ENCODE results near the gene KLHL8. TPM values are rescaled to one million over a fixed set of nuclear protein-coding genes. Genes with fewer than 3 reads are reported as not detected.

Gene KLHL8
- total RNA-seq, 1 experiment from 2014 or later = 9.9 TPM

DNA sequence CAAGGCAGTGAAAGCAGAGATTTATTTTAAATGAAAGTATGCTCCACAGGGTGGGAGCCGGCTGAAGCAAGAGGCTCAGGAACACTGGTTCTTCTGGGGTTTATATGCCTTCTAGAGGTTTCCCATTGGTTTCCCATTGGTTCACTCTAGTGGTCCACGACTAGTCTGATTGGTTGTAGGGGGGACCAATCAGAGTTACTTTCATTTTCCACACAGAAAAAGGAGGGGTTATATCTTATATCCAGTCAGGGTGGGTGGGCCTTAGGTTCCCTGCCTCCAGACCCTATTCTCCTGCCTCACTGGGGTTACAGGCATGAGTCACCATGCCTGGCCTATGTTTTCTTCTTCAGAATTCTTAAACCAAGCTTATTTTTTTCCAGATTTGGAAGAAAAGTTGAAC lies 101.6 kb downstream of the KLHL8 start:
- peaks cover 8% of the 10 kb centered on the region for H3K4me1 Mint-ChIP-seq (ENCODE audit: low read depth, unreplicated experiment)
- TF ChIP-seq, protein P1, sequence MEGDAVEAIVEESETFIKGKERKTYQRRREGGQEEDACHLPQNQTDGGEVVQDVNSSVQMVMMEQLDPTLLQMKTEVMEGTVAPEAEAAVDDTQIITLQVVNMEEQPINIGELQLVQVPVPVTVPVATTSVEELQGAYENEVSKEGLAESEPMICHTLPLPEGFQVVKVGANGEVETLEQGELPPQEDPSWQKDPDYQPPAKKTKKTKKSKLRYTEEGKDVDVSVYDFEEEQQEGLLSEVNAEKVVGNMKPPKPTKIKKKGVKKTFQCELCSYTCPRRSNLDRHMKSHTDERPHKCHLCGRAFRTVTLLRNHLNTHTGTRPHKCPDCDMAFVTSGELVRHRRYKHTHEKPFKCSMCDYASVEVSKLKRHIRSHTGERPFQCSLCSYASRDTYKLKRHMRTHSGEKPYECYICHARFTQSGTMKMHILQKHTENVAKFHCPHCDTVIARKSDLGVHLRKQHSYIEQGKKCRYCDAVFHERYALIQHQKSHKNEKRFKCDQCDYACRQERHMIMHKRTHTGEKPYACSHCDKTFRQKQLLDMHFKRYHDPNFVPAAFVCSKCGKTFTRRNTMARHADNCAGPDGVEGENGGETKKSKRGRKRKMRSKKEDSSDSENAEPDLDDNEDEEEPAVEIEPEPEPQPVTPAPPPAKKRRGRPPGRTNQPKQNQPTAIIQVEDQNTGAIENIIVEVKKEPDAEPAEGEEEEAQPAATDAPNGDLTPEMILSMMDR (IDR thresholded peaks at IDR 0.05; ENCODE audit: unreplicated experiment) = no peak
- no peak overlapping the region for H3K27ac Mint-ChIP-seq (ENCODE audit: unreplicated experiment)
- peaks cover 7% of the 10 kb centered on the region for H3K36me3 Mint-ChIP-seq (ENCODE audit: insufficient read depth, unreplicated experiment)
- CTCF ChIA-PET = interaction anchor here (1.0 kb wide), 1 partner anchor 184 kb away, joined by 4 read pairs; the partner anchor contains the start of gene AFF1
- H3K9me3 Mint-ChIP-seq (ENCODE audit: low read depth, unreplicated experiment) = no peaks in the 10 kb centered on the region
- intact Hi-C loops (cut with micrococcal nuclease; ENCODE audit: unreplicated experiment) = no loop called here
- no peaks in the 10 kb centered on the region for H3K27me3 Mint-ChIP-seq (ENCODE audit: unreplicated experiment)
- no peak for DNase-seq
- no TSS peak for BruUV-seq (replicated peaks)
- no peak overlapping the region for H3K4me3 Mint-ChIP-seq (ENCODE audit: low read depth, unreplicated experiment)

DNA sequence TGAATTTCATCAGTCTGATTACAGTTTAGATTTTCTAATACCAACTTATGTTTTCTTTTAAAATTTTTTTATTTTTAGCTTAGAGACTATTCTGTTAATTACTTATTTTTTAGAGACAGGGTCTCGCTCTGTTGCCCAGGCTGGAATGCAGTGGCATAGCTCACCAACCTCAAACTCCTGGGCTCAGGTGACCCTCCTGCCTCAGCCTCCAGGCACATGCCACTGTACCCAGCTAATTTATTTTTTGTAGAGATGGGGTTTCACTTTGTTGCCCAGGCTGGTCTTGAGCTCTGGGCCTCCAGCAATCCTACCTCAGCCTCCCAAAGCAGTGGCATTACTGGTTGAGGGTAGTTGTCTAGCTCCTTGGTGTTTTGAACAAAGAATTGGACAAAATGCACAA lies 102.0 kb downstream of the KLHL8 start:
- H3K27ac Mint-ChIP-seq (ENCODE audit: unreplicated experiment) = no peak overlapping the region
- no peaks in the 10 kb centered on the region for H3K27me3 Mint-ChIP-seq (ENCODE audit: unreplicated experiment)
- no peak for DNase-seq
- CTCF ChIA-PET = interaction anchor here (1.0 kb wide), 1 partner anchor 184 kb away, joined by 4 read pairs; the partner anchor contains the start of gene AFF1
- BruUV-seq (replicated peaks) = no TSS peak
- H3K36me3 Mint-ChIP-seq (ENCODE audit: insufficient read depth, unreplicated experiment) = peaks cover 7% of the 10 kb centered on the region
- H3K4me3 Mint-ChIP-seq (ENCODE audit: low read depth, unreplicated experiment) = no peak overlapping the region
- H3K9me3 Mint-ChIP-seq (ENCODE audit: low read depth, unreplicated experiment) = no peaks in the 10 kb centered on the region
- TF ChIP-seq, protein P1 (IDR thresholded peaks at IDR 0.05; ENCODE audit: unreplicated experiment) = no peak
- peaks cover 8% of the 10 kb centered on the region for H3K4me1 Mint-ChIP-seq (ENCODE audit: low read depth, unreplicated experiment)
- intact Hi-C loops (cut with micrococcal nuclease; ENCODE audit: unreplicated experiment) = no loop called here

DNA sequence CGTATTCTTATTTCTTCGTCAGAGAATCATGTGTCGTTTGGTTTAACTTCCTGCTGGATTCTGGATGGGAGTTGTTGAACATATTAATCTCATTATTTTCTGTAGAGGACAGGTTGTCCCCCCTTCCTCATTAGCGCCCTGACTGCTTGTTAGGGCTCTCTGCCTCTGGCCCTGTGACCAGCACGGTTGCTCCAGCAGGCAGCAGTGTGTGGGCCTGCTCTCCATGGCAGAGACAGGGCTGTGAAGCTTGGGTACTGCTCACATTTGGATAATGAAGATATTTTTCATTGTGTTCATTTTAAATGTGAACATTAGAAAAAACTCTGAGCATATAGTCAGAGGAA lies 102.7 kb downstream of the KLHL8 start:
- no peak for DNase-seq
- intact Hi-C loops (cut with micrococcal nuclease; ENCODE audit: unreplicated experiment) = no loop called here
- no peak overlapping the region for H3K4me3 Mint-ChIP-seq (ENCODE audit: low read depth, unreplicated experiment)
- no peaks in the 10 kb centered on the region for H3K9me3 Mint-ChIP-seq (ENCODE audit: low read depth, unreplicated experiment)
- TF ChIP-seq, protein P1 (IDR thresholded peaks at IDR 0.05; ENCODE audit: unreplicated experiment) = no peak
- no peaks in the 10 kb centered on the region for H3K27me3 Mint-ChIP-seq (ENCODE audit: unreplicated experiment)
- peaks cover 7% of the 10 kb centered on the region for H3K36me3 Mint-ChIP-seq (ENCODE audit: insufficient read depth, unreplicated experiment)
- H3K4me1 Mint-ChIP-seq (ENCODE audit: low read depth, unreplicated experiment) = peaks cover 8% of the 10 kb centered on the region
- BruUV-seq (replicated peaks) = no TSS peak
- CTCF ChIA-PET = no interaction called here
- no peak overlapping the region for H3K27ac Mint-ChIP-seq (ENCODE audit: unreplicated experiment)

DNA sequence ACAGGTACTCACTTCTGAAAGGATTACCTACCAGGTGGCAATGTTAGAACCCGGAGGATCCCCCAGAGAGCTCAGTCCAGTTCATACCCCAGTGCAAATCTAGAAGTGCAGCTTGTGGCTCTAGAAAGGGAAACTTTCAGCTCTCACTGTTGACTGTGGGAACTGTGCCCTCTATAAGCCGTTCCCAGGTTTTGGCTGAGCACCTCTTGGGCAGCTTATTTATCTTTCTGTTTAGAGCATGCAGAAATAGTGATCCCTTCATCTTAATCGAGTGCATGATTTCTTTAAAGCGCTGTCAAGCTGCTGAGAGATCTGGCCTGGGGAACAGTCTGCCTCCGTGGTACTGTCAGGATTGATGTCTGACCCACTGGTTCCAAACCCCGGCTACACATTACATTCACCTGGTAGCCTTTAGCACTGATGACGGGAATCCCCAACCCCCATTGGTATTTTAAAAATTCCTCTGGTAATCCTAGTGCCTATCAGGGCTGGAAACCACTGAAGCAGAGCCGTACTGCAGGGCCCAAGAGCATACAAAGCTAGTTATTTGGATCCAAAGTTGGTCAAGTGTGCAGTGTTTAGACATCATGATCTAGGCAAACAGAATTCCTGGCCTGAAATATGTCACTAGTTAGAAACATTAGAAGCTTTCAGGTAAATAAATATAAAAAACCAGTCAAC lies 103.2 kb downstream of the KLHL8 start:
- Mint-ChIP-seq H3K27me3 (ENCODE audit: unreplicated experiment) (no peaks in the 10 kb centered on the region), H3K36me3 (ENCODE audit: insufficient read depth, unreplicated experiment) (peaks cover 7% of the 10 kb centered on the region), H3K27ac (ENCODE audit: unreplicated experiment) (no peak overlapping the region), H3K9me3 (ENCODE audit: low read depth, unreplicated experiment) (no peaks in the 10 kb centered on the region), H3K4me3 (ENCODE audit: low read depth, unreplicated experiment) (no peak overlapping the region), H3K4me1 (ENCODE audit: low read depth, unreplicated experiment) (peaks cover 8% of the 10 kb centered on the region)
- CTCF ChIA-PET = no interaction called here
- no TSS peak for BruUV-seq (replicated peaks)
- no peak for DNase-seq
- TF ChIP-seq, protein P1 (IDR thresholded peaks at IDR 0.05; ENCODE audit: unreplicated experiment) = no peak
- intact Hi-C loops (cut with micrococcal nuclease; ENCODE audit: unreplicated experiment) = no loop called here

All from Calu3 (cell line).